Left lung (tissue), 10 donors: Measurements from ENCODE around the gene ZNF467. TPM values are rescaled to one million over a fixed set of nuclear protein-coding genes. Genes with fewer than 3 reads are reported as not detected.

Source experiments
- ATAC-seq: fragments of 200-7000 bp; cut with Tn5 transposase; one replicate; pipeline ENCODE4 v1.9.1; 2020; ENCODE audit warnings: moderate library complexity
- DNase-seq, 4 donors: peaks; one replicate each; pipeline ENCODE4 v3.0.0-alpha.2; 2013 to 2020
- H3K27ac ChIP-seq, 2 donors: fragments of 200-600 bp; sonication (generic) in 1 of 2; one replicate each; pipeline versions ENCODE4 v1.5.0 to v1.8.0; 2020 to 2021
- H3K27me3 ChIP-seq, 2 donors: fragments of 200-600 bp; sonication (generic) in 1 of 2; one replicate each; pipeline versions ENCODE4 v1.5.0 to v1.8.0; 2020 to 2021
- H3K36me3 ChIP-seq, 2 donors: fragments of 200-600 bp; sonication (generic) in 1 of 2; one replicate each; pipeline versions ENCODE4 v1.5.0 to v1.8.0; 2020 to 2021
- H3K4me1 ChIP-seq, 2 donors: fragments of 200-600 bp; one replicate each; pipeline ENCODE4 v1.8.0; 2021
- H3K4me3 ChIP-seq, 2 donors: fragments of 200-600 bp; sonication (generic) in 1 of 2; one replicate each; pipeline versions ENCODE4 v1.5.0 to v1.8.0; 2020 to 2021; ENCODE audit warnings: mild to moderate bottlenecking in 1 of 2
- H3K9me3 ChIP-seq, 2 donors: fragments of 200-600 bp; sonication (generic) in 1 of 2; one replicate each; pipeline versions ENCODE4 v1.5.0 to v1.8.0; 2020 to 2021
- intact Hi-C, 2 donors: fragments of 100-400 bp; cut with DNase I; formaldehyde crosslinking; loops; one replicate each; pipeline versions ENCODE4 v1.11.2 to v1.14.2; 2022
- polyA plus RNA-seq, 6 donors: library from polyadenylated mRNA; unstranded; fragments of 120-200 nt; gene quantifications; one replicate each; pipeline ENCODE4 v1.2.1, GENCODE V29; 2013; ENCODE audit not compliant: insufficient read length in 6 of 6
- total RNA-seq, 2 donors: library from RNA; stranded (reverse); fragmentation: NEBNext Ultra II Directional; extraction: Animal tissue kit (Norgen Biotek cat#: 25700); gene quantifications; one replicate each; pipeline ENCODE4 v1.2.1, GENCODE V29; 2021
- TF ChIP-seq, protein P1 (sequence below), 2 donors: fragments of 200-600 bp; sonication (generic) in 1 of 2; IDR thresholded peaks; one replicate each; pipeline versions ENCODE4 v1.5.0 to v1.8.0; 2021; ENCODE audit warnings: antibody characterized with exemption in 2 of 2
- donor health status: DM: no; HTN: yes; CAD: no.
- donor health status: DM: no; HTN: no; CAD: no.

The ZNF467 gene
- total and polyA plus RNA-seq, 8 donors, result 20.8 to 36.9 (median 29.3) TPM

GRCh38 chr7:149808311-149808710, 34.9 kb upstream of the ZNF467 start:
- Histone ChIP-seq H3K27ac (no peak overlapping the region), H3K4me1 (no peaks in the 10 kb centered on the region), H3K27me3 (no peaks in the 10 kb centered on the region), H3K9me3 (no peaks in the 10 kb centered on the region), H3K36me3 (no peaks in the 10 kb centered on the region), H3K4me3 (no peak overlapping the region)
- intact Hi-C loops, result no loop called here
- ATAC-seq (no peak), DNase-seq (no peak)
- TF ChIP-seq, protein P1, sequence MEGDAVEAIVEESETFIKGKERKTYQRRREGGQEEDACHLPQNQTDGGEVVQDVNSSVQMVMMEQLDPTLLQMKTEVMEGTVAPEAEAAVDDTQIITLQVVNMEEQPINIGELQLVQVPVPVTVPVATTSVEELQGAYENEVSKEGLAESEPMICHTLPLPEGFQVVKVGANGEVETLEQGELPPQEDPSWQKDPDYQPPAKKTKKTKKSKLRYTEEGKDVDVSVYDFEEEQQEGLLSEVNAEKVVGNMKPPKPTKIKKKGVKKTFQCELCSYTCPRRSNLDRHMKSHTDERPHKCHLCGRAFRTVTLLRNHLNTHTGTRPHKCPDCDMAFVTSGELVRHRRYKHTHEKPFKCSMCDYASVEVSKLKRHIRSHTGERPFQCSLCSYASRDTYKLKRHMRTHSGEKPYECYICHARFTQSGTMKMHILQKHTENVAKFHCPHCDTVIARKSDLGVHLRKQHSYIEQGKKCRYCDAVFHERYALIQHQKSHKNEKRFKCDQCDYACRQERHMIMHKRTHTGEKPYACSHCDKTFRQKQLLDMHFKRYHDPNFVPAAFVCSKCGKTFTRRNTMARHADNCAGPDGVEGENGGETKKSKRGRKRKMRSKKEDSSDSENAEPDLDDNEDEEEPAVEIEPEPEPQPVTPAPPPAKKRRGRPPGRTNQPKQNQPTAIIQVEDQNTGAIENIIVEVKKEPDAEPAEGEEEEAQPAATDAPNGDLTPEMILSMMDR (IDR thresholded peaks at IDR 0.05), result no peak

DNA sequence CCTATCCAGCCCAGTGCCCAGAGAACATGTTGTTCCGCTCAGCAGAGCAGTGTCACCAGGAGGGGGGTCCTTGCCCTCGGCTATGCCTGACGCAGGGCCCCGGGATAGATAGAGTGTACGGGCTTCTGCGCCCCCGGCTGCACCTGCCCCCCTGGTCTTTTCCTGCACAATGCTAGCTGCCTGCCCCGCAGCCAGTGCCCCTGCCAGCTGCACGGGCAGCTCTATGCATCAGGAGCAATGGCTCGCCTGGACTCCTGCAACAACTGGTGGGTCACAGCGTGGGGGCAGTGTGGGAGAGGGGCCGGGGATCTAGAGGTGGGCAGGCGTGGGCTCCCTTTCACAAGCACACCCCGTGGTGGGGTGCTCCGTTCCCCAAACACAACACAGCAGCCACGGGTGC, 33.3 kb upstream of the ZNF467 start:
- no peak for ATAC-seq
- Histone ChIP-seq H3K9me3 (no peaks in the 10 kb centered on the region), H3K36me3 (no peaks in the 10 kb centered on the region), H3K4me1 (no peaks in the 10 kb centered on the region), H3K27me3 (no peaks in the 10 kb centered on the region), H3K27ac (no peak overlapping the region), H3K4me3 (no peak overlapping the region)
- TF ChIP-seq, protein P1 (IDR thresholded peaks at IDR 0.05), result no peak
- intact Hi-C loops, result no loop called here
- no peak for DNase-seq

GRCh38 chr7:149804106-149804505, 30.7 kb upstream of the ZNF467 start:
- Histone ChIP-seq H3K27me3 (no peaks in the 10 kb centered on the region), H3K4me1 (no peaks in the 10 kb centered on the region), H3K27ac (no peak overlapping the region), H3K36me3 (no peaks in the 10 kb centered on the region), H3K4me3 (no peak overlapping the region), H3K9me3 (no peaks in the 10 kb centered on the region)
- DNase-seq (no peak), ATAC-seq (no peak)
- intact Hi-C loops, result no loop called here
- TF ChIP-seq, protein P1 (IDR thresholded peaks at IDR 0.05), result no peak

- Histone ChIP-seq H3K27me3 (no peaks in the 10 kb centered on the region), H3K9me3 (no peaks in the 10 kb centered on the region), H3K4me1 (no peaks in the 10 kb centered on the region), H3K27ac (no peak overlapping the region), H3K4me3 (no peak overlapping the region), H3K36me3 (no peaks in the 10 kb centered on the region)
- TF ChIP-seq, protein P1 (IDR thresholded peaks at IDR 0.05), result no peak
- DNase-seq (no peak), ATAC-seq (no peak)
- intact Hi-C loops, result no loop called here
These were observed 30.2 kb upstream of the ZNF467 start for GRCh38 chr7:149803551-149804074.

GRCh38 chr7:149802966-149803365, 29.6 kb upstream of the ZNF467 start:
- TF ChIP-seq, protein P1 (IDR thresholded peaks at IDR 0.05), result no peak
- H3K4me1 ChIP-seq, result no peaks in the 10 kb centered on the region
- no peak overlapping the region for H3K27ac ChIP-seq
- no peak overlapping the region for H3K4me3 ChIP-seq
- DNase-seq (no peak), ATAC-seq (no peak)
- no peaks in the 10 kb centered on the region for H3K9me3 ChIP-seq
- intact Hi-C loops, result no loop called here
- H3K36me3 ChIP-seq, result no peaks in the 10 kb centered on the region
- no peaks in the 10 kb centered on the region for H3K27me3 ChIP-seq
